ENCODE results near the gene HOXD8. TPM values are rescaled to one million over a fixed set of nuclear protein-coding genes. Genes with fewer than 3 reads are reported as not detected.

HOXD8 gene
- total and polyA plus RNA-seq, 9 of the 15 experiments (the other 6 are each of a cell fraction or from before 2014, with no cell fraction given): 0.04 to 0.15 TPM; not detected in 7

- TF ChIP-seq SMARCB1 (IDR thresholded peaks at IDR 0.05; ENCODE audit: insufficient read length, low read depth) (no peak), ZBED1 (IDR thresholded peaks at IDR 0.05) (no peak), SIRT6 (IDR thresholded peaks at IDR 0.05; ENCODE audit: low read depth, low read length) (no peak), ZNF197 (CRISPR knock-in tag; IDR thresholded peaks at IDR 0.05; ENCODE audit: low read depth) (no peak), MTA2 (IDR thresholded peaks at IDR 0.05; ENCODE audit: low read depth) (no peak), ARHGAP35 (IDR thresholded peaks at IDR 0.05; ENCODE audit: partially characterized antibody) (no peak)
Measured at GRCh38 chr2:176137906-176138305, 8.4 kb downstream of the HOXD8 start (continued).

DNA sequence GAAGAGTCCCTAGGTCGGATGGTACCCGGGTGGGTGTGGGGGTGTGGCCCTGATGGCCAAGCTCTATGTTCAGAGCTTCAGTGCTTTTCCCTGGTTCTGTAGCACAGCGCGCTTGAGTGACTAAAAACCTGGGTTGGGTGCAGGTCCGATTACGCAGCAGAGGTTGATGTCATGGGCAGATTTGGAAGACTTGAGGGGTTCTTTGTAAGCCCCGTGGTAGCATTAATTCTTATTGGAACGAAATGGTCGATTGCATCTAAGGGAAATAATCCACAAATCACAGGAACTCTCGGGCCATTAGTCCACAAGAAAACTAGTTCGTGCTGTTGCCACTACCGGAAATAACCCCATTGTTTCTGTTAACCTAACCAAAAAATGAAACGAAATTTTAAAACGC, 9.0 kb downstream of the HOXD8 start:
- H3K9me3 ChIP-seq (replicated peaks; ENCODE audit: control insufficient read depth, insufficient read depth, low read depth, low read length): no peaks in the 10 kb centered on the region; the same call in 1 of the 2 replicates
- CTCF ChIA-PET (ENCODE audit: low intra/inter-chr PET ratio): interaction anchor here (0.7 kb wide), 1 partner anchor 500 kb away, joined by 7 read pairs; no protein-coding TSS in a partner anchor
- no peak overlapping the region for H2AFZ ChIP-seq (ENCODE audit: low read depth, low read length)
- DNase-seq (ENCODE audit: extremely low read depth in 1 of 4, low spot score in 3 of 4) (no peak), FAIRE-seq (no peak), ATAC-seq (no peak)
- no peak overlapping the region for H3K27ac ChIP-seq (ENCODE audit: extremely low read depth, low read depth, low read length)
- peaks cover 29 to 54% of the 10 kb centered on the region in 2 experiments; a peak in 4 of 5 replicates for H3K27me3 ChIP-seq (ENCODE audit: control insufficient read depth in 2 of 2, insufficient read depth in 2 of 2, low read length in 2 of 2)
- no peaks in the 10 kb centered on the region for H3K79me2 ChIP-seq (ENCODE audit: control insufficient read depth, insufficient read depth, low read length)
- TF ChIP-seq ZNF253 (CRISPR knock-in tag; conservative IDR thresholded peaks at IDR 0.05): no peak
- TF ChIP-seq FOS (IDR thresholded peaks at IDR 0.05; ENCODE audit: extremely low read depth, insufficient read length): no peak
- no peak for TF ChIP-seq RBM15 (IDR thresholded peaks at IDR 0.05; ENCODE audit: insufficient read depth, low read length)
- no peak for TF ChIP-seq MXI1 (IDR thresholded peaks at IDR 0.05; ENCODE audit: low read depth, low read length)
- no peak for TF ChIP-seq ZNF175 (CRISPR knock-in tag; IDR thresholded peaks at IDR 0.05; ENCODE audit: low read depth)
- TF ChIP-seq TFAM (CRISPR knock-in tag; conservative IDR thresholded peaks at IDR 0.05): no peak
- no peak for TF ChIP-seq ZNF354B (CRISPR knock-in tag; IDR thresholded peaks at IDR 0.05)
- no peak for TF ChIP-seq HMG20B (CRISPR knock-in tag; IDR thresholded peaks at IDR 0.05)
- no peak for TF ChIP-seq PTTG1 (tag; IDR thresholded peaks at IDR 0.05; ENCODE audit: low read depth)
- TF ChIP-seq CEBPG (CRISPR knock-in tag; IDR thresholded peaks at IDR 0.05): no peak
- TF ChIP-seq CEBPG (tag; conservative IDR thresholded peaks at IDR 0.05 in 1 of 2, IDR thresholded peaks at IDR 0.05 in 1 of 2): no peak
- TF ChIP-seq MCM2 (IDR thresholded peaks at IDR 0.05; ENCODE audit: low read depth): no peak
- no peak for TF ChIP-seq NELFE (IDR thresholded peaks at IDR 0.05; ENCODE audit: insufficient read depth, insufficient read length)
- no peak for TF ChIP-seq HLTF (IDR thresholded peaks at IDR 0.05)
- no peak for TF ChIP-seq STAG1 (CRISPR knock-in tag; IDR thresholded peaks at IDR 0.05; ENCODE audit: borderline replicate concordance)
- no peak for TF ChIP-seq NR2F6 (CRISPR knock-in tag; IDR thresholded peaks at IDR 0.05)
- no peak for TF ChIP-seq ZSCAN29 (IDR thresholded peaks at IDR 0.05)
- H3K4me3 ChIP-seq: no peak overlapping the region
- H3K9me1 ChIP-seq (ENCODE audit: control insufficient read depth, insufficient read depth, low read length): no peaks in the 10 kb centered on the region
- POLR2A ChIA-PET: interaction anchor here (1.9 kb wide), 1 partner anchor 317 kb away, joined by 7 read pairs; no protein-coding TSS in a partner anchor
- H3K9ac ChIP-seq (ENCODE audit: insufficient read depth in 1 of 2, low read depth in 2 of 2, low read length in 2 of 2): no peak overlapping the region
- no peaks in the 10 kb centered on the region for H4K20me1 ChIP-seq (replicated peaks; ENCODE audit: control insufficient read depth, insufficient read depth, low read length)
- H3K4me2 ChIP-seq (ENCODE audit: insufficient read depth, low read length): no peak overlapping the region
- in situ Hi-C loops (cut with MboI) (loop anchor here (25.0 kb wide), 2 partner anchors 674 to 1624 kb away; no protein-coding TSS in a partner anchor), intact Hi-C loops (cut with micrococcal nuclease) (no loop called here)
- BruUV-seq (replicated peaks): no TSS peak
- no peaks in the 10 kb centered on the region for H3K36me3 ChIP-seq (ENCODE audit: control insufficient read depth, insufficient read depth, low read length)
- peaks cover 0 to 15% of the 10 kb centered on the region in 2 experiments; a peak in 2 of 5 replicates for H3K4me1 ChIP-seq (replicated peaks in 1 of 2; ENCODE audit: control insufficient read depth in 2 of 2, insufficient read depth in 2 of 2, low read length in 2 of 2)
- 16% methylated on average over 14 of the region's 14 CpGs for WGBS (ENCODE audit: insufficient coverage, low coverage, missing lambda C conversion rate)

Measured in K562 (cell line).